Neural cell (in vitro differentiated cells): ENCODE measurements around the gene PPP2R2B. TPM values are rescaled to one million over a fixed set of nuclear protein-coding genes. Genes with fewer than 3 reads are reported as not detected.

Experiments used
- H2AFZ ChIP-seq: fragments of 200-600, 300-800 bp; sonication (generic), shearing (Covaris generic); 2 replicates; pipeline ENCODE4 v1.6.0; 2014; ENCODE audit warnings: low read depth, mild to moderate bottlenecking, antibody characterized with exemption, low read length, moderate library complexity
- H3F3A ChIP-seq: fragments of 200-600 bp; shearing (Covaris generic); 2 replicates; pipeline ENCODE4 v1.6.1; 2016; ENCODE audit warnings: mild to moderate bottlenecking, moderate library complexity, mixed read lengths, antibody characterized with exemption, low read length; ENCODE audit not compliant: insufficient read depth, poor library complexity, severe bottlenecking
- H3K27ac ChIP-seq: fragments of 200-600, 300-800 bp; sonication (generic), shearing (Covaris generic); 2 replicates; pipeline ENCODE4 v1.5.1; 2014; ENCODE audit warnings: mild to moderate bottlenecking, low read length, moderate library complexity
- H3K27me3 ChIP-seq: fragments of 300-800, 200-600 bp; sonication (generic), shearing (Covaris generic); 2 replicates; pipeline ENCODE4 v1.6.0; 2014; ENCODE audit warnings: mild to moderate bottlenecking, low read depth, low read length, moderate library complexity; ENCODE audit not compliant: insufficient read depth
- H3K36me3 ChIP-seq: fragments of 300-800, 200-600 bp; sonication (generic), shearing (Covaris generic); 2 replicates; pipeline ENCODE4 v1.5.1; 2014; ENCODE audit warnings: mild to moderate bottlenecking, antibody characterized with exemption, low read length, moderate library complexity; ENCODE audit not compliant: insufficient read depth
- H3K4me2 ChIP-seq: fragments of 300-800, 200-600 bp; sonication (generic), shearing (Covaris generic); 2 replicates; pipeline ENCODE4 v1.6.0; 2014; ENCODE audit warnings: mild to moderate bottlenecking, low read length
- H3K4me3 ChIP-seq: fragments of 300-800, 200-600 bp; sonication (generic), shearing (Covaris generic); 2 replicates; pipeline ENCODE4 v1.5.1; 2014; ENCODE audit warnings: mild to moderate bottlenecking, low read length, moderate library complexity
- H3K79me2 ChIP-seq: fragments of 200-600 bp; shearing (Covaris generic); replicated peaks from 2 replicates; pipeline ENCODE4 v1.6.0; 2014; ENCODE audit warnings: mild to moderate bottlenecking, low read length, moderate library complexity; ENCODE audit not compliant: insufficient read depth
- H3K9ac ChIP-seq: fragments of 300-800, 200-600 bp; sonication (generic), shearing (Covaris generic); 2 replicates; pipeline ENCODE4 v1.6.1; 2016; ENCODE audit warnings: mild to moderate bottlenecking, low read length, mixed read lengths
- H3K9me2 ChIP-seq: fragments of 200-600 bp; shearing (Covaris generic); 2 replicates; pipeline ENCODE4 v1.6.1; 2016; ENCODE audit warnings: mild to moderate bottlenecking, low read length, mixed read lengths; ENCODE audit not compliant: insufficient read depth
- H3K9me3 ChIP-seq: fragments of 200-600, 300-800 bp; sonication (generic), shearing (Covaris generic); 2 replicates; pipeline ENCODE4 v1.6.1; 2016; ENCODE audit warnings: mild to moderate bottlenecking, mixed run types, low read length, moderate library complexity, mixed read lengths
- H4K20me1 ChIP-seq: fragments of 200-600 bp; shearing (Covaris generic); 2 replicates; pipeline ENCODE4 v1.6.1; 2016; ENCODE audit warnings: mild to moderate bottlenecking, mixed run types; ENCODE audit not compliant: insufficient read depth
- CTCF ChIP-seq: fragments of 450-650 bp; IDR thresholded peaks from 2 replicates; pipeline ENCODE4 v1.5.1; 2014; ENCODE audit warnings: antibody characterized with exemption, mild to moderate bottlenecking, moderate library complexity; ENCODE audit not compliant: poor library complexity, severe bottlenecking
- EP300 ChIP-seq: fragments of 450-650 bp; conservative IDR thresholded peaks from 2 replicates; pipeline ENCODE4 v1.6.1; 2014; ENCODE audit warnings: antibody characterized with exemption, mild to moderate bottlenecking, moderate library complexity; ENCODE audit not compliant: poor library complexity, severe bottlenecking
- EZH2 ChIP-seq: fragments of 200-600, 300-800 bp; shearing (Covaris generic), sonication (generic); IDR thresholded peaks from 2 replicates; pipeline ENCODE4 v1.6.1; 2014; ENCODE audit warnings: antibody characterized with exemption, low read length, borderline replicate concordance, mild to moderate bottlenecking; ENCODE audit not compliant: insufficient read depth, poor library complexity, severe bottlenecking
- MXI1 ChIP-seq: fragments of 450-650 bp; conservative IDR thresholded peaks from 2 replicates; pipeline ENCODE4 v1.6.1; 2014; ENCODE audit warnings: antibody characterized with exemption, mild to moderate bottlenecking; ENCODE audit not compliant: poor library complexity, severe bottlenecking
- POLR2AphosphoS5 ChIP-seq: IDR thresholded peaks from 2 replicates; pipeline ENCODE4 v1.6.1; 2012
- RAD21 ChIP-seq: fragments of 450-650 bp; conservative IDR thresholded peaks from 2 replicates; pipeline ENCODE4 v1.6.1; 2014; ENCODE audit warnings: antibody characterized with exemption, mild to moderate bottlenecking, moderate library complexity
- REST ChIP-seq: IDR thresholded peaks from 2 replicates; pipeline ENCODE4 v1.6.1; 2012; ENCODE audit warnings: borderline replicate concordance
- SMC3 ChIP-seq: fragments of 450-650 bp; conservative IDR thresholded peaks from 2 replicates; pipeline ENCODE4 v1.6.1; 2014; ENCODE audit warnings: antibody characterized with exemption, mild to moderate bottlenecking, moderate library complexity; ENCODE audit not compliant: poor library complexity
- TAF1 ChIP-seq: IDR thresholded peaks from 2 replicates; pipeline ENCODE4 v1.6.1; 2012; ENCODE audit warnings: low read depth
- polyA plus RNA-seq: library from polyadenylated mRNA; depleted of rRNA; stranded (reverse); fragments of >200 nt; gene quantifications from 2 replicates; pipeline ENCODE4 v1.2.3, GENCODE V29; 2014

The PPP2R2B gene
- polyA plus RNA-seq, 1 donor from 2014 or later = 250 TPM

- H3K4me2 ChIP-seq = no peak overlapping the region
- TF ChIP-seq CTCF = no peak
- no peak for TF ChIP-seq RAD21
- TF ChIP-seq EP300 = no peak
- no peak for TF ChIP-seq TAF1
- no peak for TF ChIP-seq POLR2AphosphoS5
- no peak for TF ChIP-seq EZH2
- H4K20me1 ChIP-seq = no peaks in the 10 kb centered on the region
- H2AFZ ChIP-seq = no peak overlapping the region
- no peaks in the 10 kb centered on the region for H3K79me2 ChIP-seq
- H3K36me3 ChIP-seq = peaks cover 6% of the 10 kb centered on the region
- H3K27ac ChIP-seq = no peak overlapping the region
- no peaks in the 10 kb centered on the region for H3K27me3 ChIP-seq
- H3F3A ChIP-seq = peaks cover 6% of the 10 kb centered on the region
- H3K9me2 ChIP-seq = no peaks in the 10 kb centered on the region
- no peak overlapping the region for H3K4me3 ChIP-seq
- no peak overlapping the region for H3K9ac ChIP-seq
- H3K9me3 ChIP-seq = no peaks in the 10 kb centered on the region
Measured at GRCh38 chr5:146707316-146707715, 171.2 kb downstream of the PPP2R2B start.

- H3K4me3 ChIP-seq = no peak overlapping the region
- no peak overlapping the region for H2AFZ ChIP-seq
- H3K36me3 ChIP-seq = peaks cover 6% of the 10 kb centered on the region
- TF ChIP-seq TAF1 = no peak
- TF ChIP-seq REST = no peak
- H3K4me2 ChIP-seq = no peak overlapping the region
- no peaks in the 10 kb centered on the region for H3K27me3 ChIP-seq
- H3K27ac ChIP-seq = no peak overlapping the region
- no peak overlapping the region for H3K9ac ChIP-seq
- H4K20me1 ChIP-seq = no peaks in the 10 kb centered on the region
- peaks cover 8% of the 10 kb centered on the region for H3F3A ChIP-seq
- H3K9me3 ChIP-seq = no peaks in the 10 kb centered on the region
- H3K79me2 ChIP-seq = no peaks in the 10 kb centered on the region
- no peaks in the 10 kb centered on the region for H3K9me2 ChIP-seq
Measured at GRCh38 chr5:146706321-146706972, 172.1 kb downstream of the PPP2R2B start.

- Histone ChIP-seq H3K79me2 (no peaks in the 10 kb centered on the region), H3K4me2 (no peak overlapping the region), H3F3A (peaks cover 9% of the 10 kb centered on the region), H4K20me1 (no peaks in the 10 kb centered on the region), H3K9ac (no peak overlapping the region), H3K27ac (peak overlapping the region; percentile 96), H2AFZ (no peak overlapping the region), H3K9me3 (no peaks in the 10 kb centered on the region), H3K9me2 (no peaks in the 10 kb centered on the region), H3K4me3 (no peak overlapping the region), H3K36me3 (peaks cover 6% of the 10 kb centered on the region), H3K27me3 (no peaks in the 10 kb centered on the region)
- TF ChIP-seq POLR2AphosphoS5 (no peak), RAD21 (no peak), MXI1 (no peak), TAF1 (no peak), EP300 (no peak), EZH2 (no peak), CTCF (no peak), REST (no peak), SMC3 (no peak)
Measured at GRCh38 chr5:146704949-146705665, 173.4 kb downstream of the PPP2R2B start.
